Transverse colon (tissue), 4 donors: Measurements from ENCODE around the gene MYOF. TPM values are rescaled to one million over a fixed set of nuclear protein-coding genes. Genes with fewer than 3 reads are reported as not detected.
"Not testable (repeated sequence)": the region's sequence is repeated elsewhere in the genome, so short reads cannot be mapped to it uniquely, and the experiment has no call there.

Source experiments
- DNase-seq: peaks from one replicate; pipeline ENCODE4 v3.0.0-alpha.2; 2019
- H3K27ac ChIP-seq, 4 donors: fragments of 200-600 bp; sonication (generic); 2 replicates each; pipeline ENCODE4 v1.5.1; 2016 to 2018; ENCODE audit warnings: inconsistent platforms in 4 of 4
- H3K27me3 ChIP-seq: fragments of 200-600 bp; sonication (generic); 2 replicates; pipeline ENCODE4 v1.5.1; 2017; ENCODE audit warnings: inconsistent platforms
- H3K36me3 ChIP-seq, 4 donors: fragments of 200-600 bp; sonication (generic); 2 replicates each; pipeline ENCODE4 v1.5.1; 2017 to 2019; ENCODE audit warnings: inconsistent platforms in 4 of 4
- H3K4me1 ChIP-seq, 4 donors: fragments of 200-600 bp; sonication (generic); 2 replicates each; pipeline ENCODE4 v1.5.1; 2017 to 2020; ENCODE audit warnings: inconsistent platforms in 4 of 4
- H3K4me3 ChIP-seq, 4 donors: fragments of 200-600 bp; sonication (generic); 1 replicate in 1 of 4; 2 replicates in 3 of 4; pipeline versions ENCODE4 v1.5.1 to v1.6.1; 2017 to 2019; ENCODE audit warnings: inconsistent platforms in 4 of 4
- H3K9me3 ChIP-seq, 2 donors: fragments of 200-600 bp; sonication (generic); 2 replicates each; pipeline ENCODE4 v1.5.1; 2017 to 2019; ENCODE audit warnings: inconsistent platforms in 2 of 2
- CTCF ChIP-seq, 5 experiments: fragments of 200-600 bp in 3 of 5; fragments of 450-650 bp in 2 of 5; sonication (generic) in 3 of 5; IDR thresholded peaks; 1 replicate in 2 of 5; 2 replicates in 3 of 5; pipeline ENCODE4 v1.5.1; 2016 to 2017; ENCODE audit warnings: antibody characterized with exemption in 5 of 5, inconsistent platforms in 3 of 5, mild to moderate bottlenecking in 2 of 5, moderate library complexity in 1 of 5
- EP300 ChIP-seq: sonication (generic); formaldehyde crosslinking; IDR thresholded peaks from one replicate; pipeline ENCODE4 v1.6.1; 2017; ENCODE audit warnings: antibody characterized with exemption, low read depth
- POLR2A ChIP-seq: fragments of 450-650 bp; IDR thresholded peaks from one replicate; pipeline ENCODE4 v1.6.1; 2016; ENCODE audit warnings: antibody characterized with exemption, mild to moderate bottlenecking, moderate library complexity
- POLR2AphosphoS5 ChIP-seq, 3 donors: sonication (generic); formaldehyde crosslinking; IDR thresholded peaks; one replicate each; pipeline ENCODE4 v1.6.1; 2016; ENCODE audit warnings: antibody characterized with exemption in 3 of 3
- whole genome bisulfite sequencing, 2 donors: methylation state at CpG; one replicate each; pipeline ENCODE4 v1.1.5; 2018; ENCODE audit warnings: low coverage in 1 of 2; 5-methylcytosine and 5-hydroxymethylcytosine counted together
- in situ Hi-C, 4 donors: fragments of 200-750 bp; cut with MboI; loops; one replicate each; pipeline versions ENCODE4 v1.15.0 to v1.15.1; 2017; ENCODE audit warnings: low sequenced_read_pairs in 3 of 4, low pct_ligation_motif_present in 1 of 4, low pct_unique_long_range_greater_than_20kb in 1 of 4
- intact Hi-C: fragments of 100-400 bp; cut with DNase I; formaldehyde crosslinking; loops from one replicate; pipeline ENCODE4 v1.15.1; 2023; ENCODE audit warnings: low total_unique reads
- total RNA-seq, 4 donors: library from RNA; depleted of rRNA; stranded (reverse); fragments of >200 nt; gene quantifications; one replicate each; pipeline ENCODE4 v1.1.0, GENCODE V29; 2016

MYOF gene
- total RNA-seq, 4 donors from 2014 or later: 18.9 to 57.2 (median 50.2) TPM

- Histone ChIP-seq H3K4me1 (peaks cover 35 to 50% (median 41%) of the 10 kb centered on the region in 4 donors), H3K36me3 (no peaks in the 10 kb centered on the region), H3K27me3 (no peaks in the 10 kb centered on the region), H3K9me3 (no peaks in the 10 kb centered on the region), H3K27ac (peak overlapping the region; percentile 86 to 96 (median 94)), H3K4me3 (no peak overlapping the region)
- in situ Hi-C loops: no loop called here
- TF ChIP-seq POLR2A: peak; percentile 67
- TF ChIP-seq CTCF (IDR thresholded peaks at IDR 0.05): no peak
- TF ChIP-seq POLR2AphosphoS5 (IDR thresholded peaks at IDR 0.05): peak; percentile 82 to 91 (median 86)
- TF ChIP-seq EP300: peak; percentile 48
- peak; percentile 89 for DNase-seq
- WGBS, 2 donors: 16 to 33% methylated on average over 1 to 8 of the region's 8 CpGs
- intact Hi-C loops: no loop called here
Measured at GRCh38 chr10:93445097-93445960, 36.8 kb downstream of the MYOF start.

GRCh38 chr10:93443481-93443880, 38.7 kb downstream of the MYOF start:
- 60 to 74% methylated on average over 1 of the region's 1 CpG for WGBS, 2 donors
- Histone ChIP-seq H3K9me3 (no peaks in the 10 kb centered on the region), H3K4me3 (no peak overlapping the region), H3K27ac (peak overlapping the region; percentile 86 to 96 (median 94)), H3K36me3 (no peaks in the 10 kb centered on the region), H3K27me3 (no peaks in the 10 kb centered on the region), H3K4me1 (peaks cover 36 to 69% (median 49%) of the 10 kb centered on the region in 4 donors)
- no peak for TF ChIP-seq EP300
- no peak for TF ChIP-seq POLR2AphosphoS5 (IDR thresholded peaks at IDR 0.05)
- TF ChIP-seq POLR2A: no peak
- TF ChIP-seq CTCF (IDR thresholded peaks at IDR 0.05): no peak
- intact Hi-C loops: no loop called here
- in situ Hi-C loops: no loop called here
- DNase-seq: no peak

GRCh38 chr10:93442721-93443120, 39.4 kb downstream of the MYOF start:
- H3K4me3 ChIP-seq, intact Hi-C loops, DNase-seq, H3K36me3 ChIP-seq, H3K9me3 ChIP-seq, H3K27me3 ChIP-seq, in situ Hi-C loops: not testable (repeated sequence)
- WGBS, 2 donors: 77 to 85% methylated on average over 10 of the region's 10 CpGs
- peak overlapping the region; percentile 86 to 96 (median 94) for H3K27ac ChIP-seq
- peaks cover 43 to 77% (median 55%) of the 10 kb centered on the region in 4 donors for H3K4me1 ChIP-seq

- intact Hi-C loops: no loop called here
- peaks cover 46 to 84% (median 59%) of the 10 kb centered on the region in 4 donors for H3K4me1 ChIP-seq
- no peaks in the 10 kb centered on the region for H3K9me3 ChIP-seq
- no peak for DNase-seq
- in situ Hi-C loops: no loop called here
- H3K27me3 ChIP-seq: no peaks in the 10 kb centered on the region
- no peaks in the 10 kb centered on the region for H3K36me3 ChIP-seq
- TF ChIP-seq POLR2AphosphoS5 (IDR thresholded peaks at IDR 0.05) (no peak), POLR2A (no peak), EP300 (no peak), CTCF (IDR thresholded peaks at IDR 0.05) (no peak)
- 48 to 71% methylated on average over 2 of the region's 2 CpGs for WGBS, 2 donors
- H3K4me3 ChIP-seq: no peak overlapping the region
- peak overlapping the region; percentile 86 to 96 (median 94) for H3K27ac ChIP-seq
Measured at GRCh38 chr10:93440591-93441091, 41.5 kb downstream of the MYOF start.
